Upper lobe of right lung (tissue), 1 donor: ENCODE data around the gene TTC24. TPM values are rescaled to one million over a fixed set of nuclear protein-coding genes. Genes with fewer than 3 reads are reported as not detected.

Source experiments
- ATAC-seq: fragments of 200-7000 bp; cut with Tn5 transposase; one replicate; pipeline ENCODE4 v1.9.1; 2020; ENCODE audit warnings: mild to moderate bottlenecking, moderate library complexity
- DNase-seq: peaks from one replicate; pipeline ENCODE4 v3.0.0-alpha.2; 2020
- H3K27ac ChIP-seq: fragments of 200-600 bp; one replicate; pipeline ENCODE4 v1.8.0; 2022
- H3K27me3 ChIP-seq: fragments of 200-600 bp; one replicate; pipeline ENCODE4 v1.8.0; 2022; ENCODE audit warnings: mild to moderate bottlenecking
- H3K36me3 ChIP-seq: fragments of 200-600 bp; one replicate; pipeline ENCODE4 v1.8.0; 2022
- H3K4me1 ChIP-seq: fragments of 200-600 bp; one replicate; pipeline ENCODE4 v1.8.0; 2022
- H3K4me3 ChIP-seq: fragments of 200-600 bp; one replicate; pipeline ENCODE4 v1.8.0; 2022; ENCODE audit warnings: mild to moderate bottlenecking
- H3K9me3 ChIP-seq: fragments of 200-600 bp; one replicate; pipeline ENCODE4 v1.8.0; 2022
- CTCF ChIP-seq: fragments of 200-600 bp; IDR thresholded peaks from one replicate; pipeline ENCODE4 v1.8.0; 2022; ENCODE audit warnings: antibody characterized with exemption
- intact Hi-C: fragments of 100-400 bp; cut with DNase I; formaldehyde crosslinking; loops from one replicate; pipeline ENCODE4 v1.11.0; 2022
- total RNA-seq: library from RNA; stranded (reverse); fragmentation: NEBNext Ultra II Directional; extraction: Animal tissue kit (Norgen Biotek cat#: 25700); gene quantifications from one replicate; pipeline ENCODE4 v1.2.1, GENCODE V29; 2021
- donor health status: DM: no; HTN: yes; CAD: no; lungs with severe emphysema.

The TTC24 gene
- total RNA-seq, 1 donor from 2014 or later: not detected

GRCh38 chr1:156554971-156555370, 24.6 kb upstream of the TTC24 start:
- no peaks in the 10 kb centered on the region for H3K36me3 ChIP-seq
- no peak for DNase-seq

GRCh38 chr1:156555715-156556114, 23.8 kb upstream of the TTC24 start:
- no peaks in the 10 kb centered on the region for H3K4me1 ChIP-seq
- H3K36me3 ChIP-seq: no peaks in the 10 kb centered on the region
- no peak for DNase-seq
- intact Hi-C loops: no loop called here
- no peak overlapping the region for H3K27ac ChIP-seq
- ATAC-seq: no peak
- no peak for TF ChIP-seq CTCF
- no peaks in the 10 kb centered on the region for H3K9me3 ChIP-seq
- H3K4me3 ChIP-seq: no peak overlapping the region
- no peaks in the 10 kb centered on the region for H3K27me3 ChIP-seq

More at GRCh38 chr1:156554971-156555370, 24.6 kb upstream of the TTC24 start:
- no peaks in the 10 kb centered on the region for H3K27me3 ChIP-seq
- H3K9me3 ChIP-seq: no peaks in the 10 kb centered on the region
- H3K4me3 ChIP-seq: no peak overlapping the region
- no peak for ATAC-seq
- no peaks in the 10 kb centered on the region for H3K4me1 ChIP-seq
- intact Hi-C loops: no loop called here
- no peak overlapping the region for H3K27ac ChIP-seq
- no peak for TF ChIP-seq CTCF

- intact Hi-C loops: no loop called here
- Histone ChIP-seq H3K27me3 (no peaks in the 10 kb centered on the region), H3K4me1 (no peaks in the 10 kb centered on the region), H3K27ac (no peak overlapping the region), H3K36me3 (no peaks in the 10 kb centered on the region), H3K4me3 (no peak overlapping the region), H3K9me3 (no peaks in the 10 kb centered on the region)
- ATAC-seq (no peak), DNase-seq (no peak)
- TF ChIP-seq CTCF: no peak
These were observed 23.2 kb upstream of the TTC24 start for GRCh38 chr1:156556354-156556753.

GRCh38 chr1:156559086-156559796, 20.3 kb upstream of the TTC24 start:
- Histone ChIP-seq H3K27ac (no peak overlapping the region), H3K4me3 (no peak overlapping the region), H3K4me1 (no peaks in the 10 kb centered on the region), H3K27me3 (no peaks in the 10 kb centered on the region), H3K9me3 (no peaks in the 10 kb centered on the region), H3K36me3 (no peaks in the 10 kb centered on the region)
- no peak for TF ChIP-seq CTCF
- intact Hi-C loops: no loop called here
- no peak for DNase-seq
- ATAC-seq: no peak

- no peak overlapping the region for H3K4me3 ChIP-seq
- no peak overlapping the region for H3K27ac ChIP-seq
- H3K9me3 ChIP-seq: no peaks in the 10 kb centered on the region
- H3K4me1 ChIP-seq: no peaks in the 10 kb centered on the region
- ATAC-seq (no peak), DNase-seq (no peak)
- intact Hi-C loops: no loop called here
- no peak for TF ChIP-seq CTCF
- no peaks in the 10 kb centered on the region for H3K36me3 ChIP-seq
- H3K27me3 ChIP-seq: no peaks in the 10 kb centered on the region
These were observed 19.6 kb upstream of the TTC24 start for GRCh38 chr1:156559797-156560385.
